Stimulated activated memory B cell treated with anti-CD40 and anti-IgM and Interleukin-4, amounts not matched to agents 10 μg/mL and 1 μg/mL and 100 μg/mL, for 72 hours (primary cell): ENCODE data around the gene CLEC4A.
"Not testable (repeated sequence)": the region's sequence is repeated elsewhere in the genome, so short reads cannot be mapped to it uniquely, and the experiment has no call there.

Experiments used
- ATAC-seq: fragments of 150-1000 bp; cut with Tn5 transposase; 2 replicates; pipeline ENCODE4 v1.10.0; 2021
- H3K27ac Mint-ChIP-seq: one replicate; pipeline ENCODE4 v1.8.0; 2022; ENCODE audit warnings: mild to moderate bottlenecking, mixed read lengths
- H3K27me3 Mint-ChIP-seq: one replicate; pipeline ENCODE4 v1.8.0; 2022; ENCODE audit warnings: mixed read lengths
- H3K36me3 Mint-ChIP-seq: one replicate; pipeline ENCODE4 v1.8.0; 2022; ENCODE audit warnings: mixed read lengths
- H3K4me1 Mint-ChIP-seq: one replicate; pipeline ENCODE4 v1.8.0; 2022; ENCODE audit warnings: mixed read lengths
- H3K4me3 Mint-ChIP-seq: one replicate; pipeline ENCODE4 v1.8.0; 2022; ENCODE audit warnings: mild to moderate bottlenecking, moderate library complexity, mixed read lengths
- H3K9me3 Mint-ChIP-seq: one replicate; pipeline ENCODE4 v1.8.0; 2022; ENCODE audit warnings: mixed read lengths

CLEC4A gene

DNA sequence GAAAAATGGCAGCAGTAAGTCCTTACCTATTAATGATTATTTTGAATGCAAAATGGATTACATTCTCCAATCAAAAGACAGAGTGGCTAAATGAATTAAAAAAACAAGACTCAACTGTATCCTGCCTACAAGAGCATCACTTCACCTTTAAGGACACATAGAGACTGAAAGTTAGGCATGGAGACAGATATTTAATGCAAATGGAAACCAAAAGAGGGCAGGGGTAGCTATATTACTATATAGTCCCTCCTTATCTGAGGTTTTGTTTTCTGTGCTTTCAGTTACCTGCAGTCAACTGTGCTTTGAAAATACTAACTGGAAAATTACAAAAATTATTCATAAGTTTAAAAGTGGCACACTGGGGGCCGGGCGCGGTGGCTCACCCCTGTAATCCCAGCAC, 24.2 kb upstream of the CLEC4A start:
- no peak overlapping the region for H3K4me3 Mint-ChIP-seq
- no peaks in the 10 kb centered on the region for H3K27me3 Mint-ChIP-seq
- H3K4me1 Mint-ChIP-seq, result no peaks in the 10 kb centered on the region
- H3K27ac Mint-ChIP-seq, result no peak overlapping the region
- ATAC-seq, result no peak
- no peaks in the 10 kb centered on the region for H3K9me3 Mint-ChIP-seq
- H3K36me3 Mint-ChIP-seq, result peaks cover 60% of the 10 kb centered on the region

DNA sequence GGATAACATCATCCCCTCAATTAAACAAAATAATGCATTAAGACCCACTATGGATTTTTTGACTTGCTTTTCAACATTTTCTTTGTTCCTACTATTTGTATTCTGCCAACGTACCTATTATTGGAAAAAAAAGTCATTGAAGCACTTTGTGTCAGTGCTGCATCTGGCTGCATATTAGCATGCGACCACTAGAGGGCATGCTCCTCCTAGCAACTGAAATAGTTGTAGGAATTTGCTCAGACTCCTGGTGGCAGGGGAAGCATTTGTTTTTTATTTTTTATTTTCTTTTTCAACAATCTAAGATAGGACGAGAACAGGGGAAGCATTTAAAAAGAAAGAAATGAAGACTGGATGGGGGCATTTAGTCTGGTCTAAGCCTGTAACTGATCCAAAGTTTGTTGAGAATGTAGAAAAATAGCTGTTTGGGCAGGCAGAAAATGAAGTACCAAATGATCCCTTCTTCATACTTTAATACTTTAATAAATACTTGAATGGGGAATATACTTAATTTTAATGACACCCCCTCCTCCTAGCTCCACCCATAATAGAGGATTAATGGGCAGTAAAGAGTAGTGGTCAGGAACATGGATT, 14.5 kb upstream of the CLEC4A start:
- H3K36me3 Mint-ChIP-seq, result peaks cover 48% of the 10 kb centered on the region
- no peak overlapping the region for H3K4me3 Mint-ChIP-seq
- H3K4me1 Mint-ChIP-seq, result peaks cover 4% of the 10 kb centered on the region
- no peaks in the 10 kb centered on the region for H3K27me3 Mint-ChIP-seq
- H3K9me3 Mint-ChIP-seq, result no peaks in the 10 kb centered on the region
- ATAC-seq, result peak; percentile 70
- no peak overlapping the region for H3K27ac Mint-ChIP-seq

- H3K36me3 Mint-ChIP-seq, result peaks cover 26% of the 10 kb centered on the region
- not testable (repeated sequence) for H3K9me3 Mint-ChIP-seq, H3K4me3 Mint-ChIP-seq, H3K4me1 Mint-ChIP-seq, H3K27ac Mint-ChIP-seq, ATAC-seq, H3K27me3 Mint-ChIP-seq
Observed at GRCh38 chr12:8113117-8113516, 10.3 kb upstream of the CLEC4A start.

GRCh38 chr12:8120072-8120713, 3.2 kb upstream of the CLEC4A start:
- Mint-ChIP-seq H3K36me3 (peaks cover 39% of the 10 kb centered on the region), H3K4me1 (peaks cover 24% of the 10 kb centered on the region), H3K4me3 (no peak overlapping the region), H3K9me3 (no peaks in the 10 kb centered on the region), H3K27ac (no peak overlapping the region), H3K27me3 (no peaks in the 10 kb centered on the region)
- no peak for ATAC-seq

GRCh38 chr12:8127138-8127537, 3.7 kb downstream of the CLEC4A start:
- no peak for ATAC-seq
- H3K9me3 Mint-ChIP-seq, result no peaks in the 10 kb centered on the region
- no peak overlapping the region for H3K27ac Mint-ChIP-seq
- H3K36me3 Mint-ChIP-seq, result peaks cover 38% of the 10 kb centered on the region
- no peak overlapping the region for H3K4me3 Mint-ChIP-seq
- peaks cover 21% of the 10 kb centered on the region for H3K4me1 Mint-ChIP-seq
- no peaks in the 10 kb centered on the region for H3K27me3 Mint-ChIP-seq

DNA sequence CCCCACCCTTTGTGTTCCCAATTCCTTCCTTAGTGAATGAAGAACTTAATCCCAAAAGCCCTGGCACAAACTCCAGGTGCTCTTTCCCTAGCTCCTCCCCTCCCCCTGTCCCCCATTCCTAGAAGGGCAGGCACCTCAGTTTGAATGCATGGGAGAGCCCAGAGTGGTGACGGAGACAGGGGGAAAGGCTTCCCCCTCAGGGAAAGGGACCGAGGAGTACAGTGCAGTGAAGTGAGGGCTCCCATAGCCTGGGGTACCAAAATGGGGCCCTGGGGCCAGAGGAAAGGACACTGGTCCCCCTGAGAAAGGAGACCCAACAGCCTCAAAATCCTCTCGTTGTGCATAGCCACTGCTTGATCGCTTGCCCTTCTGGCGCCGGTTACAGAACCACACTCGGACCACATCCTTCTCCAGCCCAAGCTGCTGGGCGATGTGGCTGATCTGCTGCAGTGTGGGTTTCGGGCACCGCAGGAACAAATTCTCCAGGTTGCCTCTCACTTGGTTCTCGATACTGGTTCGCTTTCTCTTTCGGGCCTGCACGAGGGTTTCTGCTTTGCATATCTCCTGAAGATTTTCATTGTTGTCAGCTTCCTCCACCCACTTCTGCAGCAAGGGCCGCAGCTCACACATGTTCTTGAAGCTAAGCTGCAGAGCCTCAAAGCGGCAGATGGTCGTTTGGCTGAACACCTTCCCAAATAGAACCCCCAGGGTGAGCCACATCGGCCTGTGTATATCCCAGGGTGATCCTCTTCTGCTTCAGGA, 10.4 kb downstream of the CLEC4A start:
- H3K27me3 Mint-ChIP-seq, H3K4me3 Mint-ChIP-seq, H3K27ac Mint-ChIP-seq, ATAC-seq, H3K9me3 Mint-ChIP-seq, H3K4me1 Mint-ChIP-seq: not testable (repeated sequence)
- peaks cover 60% of the 10 kb centered on the region for H3K36me3 Mint-ChIP-seq

GRCh38 chr12:8134398-8134930, 11.0 kb downstream of the CLEC4A start:
- H3K27ac Mint-ChIP-seq, H3K4me1 Mint-ChIP-seq, ATAC-seq, H3K9me3 Mint-ChIP-seq, H3K4me3 Mint-ChIP-seq, H3K27me3 Mint-ChIP-seq: not testable (repeated sequence)
- H3K36me3 Mint-ChIP-seq, result peaks cover 61% of the 10 kb centered on the region

- not testable (repeated sequence) for H3K4me1 Mint-ChIP-seq, H3K9me3 Mint-ChIP-seq, H3K27ac Mint-ChIP-seq, ATAC-seq, H3K4me3 Mint-ChIP-seq
- peaks cover 10% of the 10 kb centered on the region for H3K27me3 Mint-ChIP-seq
- peaks cover 54% of the 10 kb centered on the region for H3K36me3 Mint-ChIP-seq
Observed at GRCh38 chr12:8141647-8142046, 18.2 kb downstream of the CLEC4A start.

GRCh38 chr12:8143261-8143660, 19.8 kb downstream of the CLEC4A start:
- Mint-ChIP-seq H3K9me3 (peaks cover 12% of the 10 kb centered on the region), H3K4me1 (no peaks in the 10 kb centered on the region), H3K27ac (no peak overlapping the region), H3K27me3 (peaks cover 10% of the 10 kb centered on the region), H3K36me3 (peaks cover 42% of the 10 kb centered on the region), H3K4me3 (no peak overlapping the region)
- no peak for ATAC-seq

GRCh38 chr12:8145754-8146441, 22.5 kb downstream of the CLEC4A start:
- Mint-ChIP-seq H3K27ac (no peak overlapping the region), H3K4me1 (no peaks in the 10 kb centered on the region), H3K9me3 (peaks cover 14% of the 10 kb centered on the region), H3K27me3 (peaks cover 10% of the 10 kb centered on the region), H3K36me3 (peaks cover 18% of the 10 kb centered on the region), H3K4me3 (no peak overlapping the region)
- ATAC-seq, result peak; percentile 39

GRCh38 chr12:8146442-8146771, 23.0 kb downstream of the CLEC4A start:
- peaks cover 14% of the 10 kb centered on the region for H3K9me3 Mint-ChIP-seq
- H3K27me3 Mint-ChIP-seq, result peaks cover 12% of the 10 kb centered on the region
- no peaks in the 10 kb centered on the region for H3K4me1 Mint-ChIP-seq
- H3K27ac Mint-ChIP-seq, result no peak overlapping the region
- H3K4me3 Mint-ChIP-seq, result no peak overlapping the region
- no peak for ATAC-seq
- H3K36me3 Mint-ChIP-seq, result peaks cover 13% of the 10 kb centered on the region

- Mint-ChIP-seq H3K27ac (no peak overlapping the region), H3K9me3 (peaks cover 2% of the 10 kb centered on the region), H3K27me3 (peaks cover 36% of the 10 kb centered on the region), H3K4me1 (peaks cover 19% of the 10 kb centered on the region), H3K36me3 (no peaks in the 10 kb centered on the region), H3K4me3 (no peak overlapping the region)
- no peak for ATAC-seq
Observed at GRCh38 chr12:8154526-8154925, 31.1 kb downstream of the CLEC4A start.

DNA sequence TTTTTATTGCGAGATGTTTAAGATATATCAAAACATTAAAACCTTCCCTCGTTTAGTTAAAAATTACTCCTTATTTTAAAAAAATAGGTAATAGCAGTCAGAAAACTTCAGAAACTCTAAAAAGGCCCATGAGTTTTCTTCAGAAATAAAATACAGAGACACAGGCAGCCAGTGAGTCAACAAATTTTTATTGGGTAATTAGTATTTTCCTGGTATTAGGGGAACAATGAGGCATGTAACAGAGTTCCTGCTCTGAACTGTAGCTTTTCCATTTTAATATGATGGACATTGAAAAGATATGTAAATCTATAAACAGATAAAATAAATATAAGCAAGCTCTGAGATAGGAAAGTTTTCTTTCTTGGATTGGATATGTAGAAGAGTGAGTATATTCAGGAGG, 33.0 kb downstream of the CLEC4A start:
- ATAC-seq, result no peak
- Mint-ChIP-seq H3K9me3 (peaks cover 3% of the 10 kb centered on the region), H3K27me3 (peaks cover 43% of the 10 kb centered on the region), H3K36me3 (no peaks in the 10 kb centered on the region), H3K4me3 (no peak overlapping the region), H3K27ac (no peak overlapping the region), H3K4me1 (peaks cover 19% of the 10 kb centered on the region)

- ATAC-seq, result no peak
- peaks cover 19% of the 10 kb centered on the region for H3K4me1 Mint-ChIP-seq
- H3K27me3 Mint-ChIP-seq, result peaks cover 41% of the 10 kb centered on the region
- no peaks in the 10 kb centered on the region for H3K36me3 Mint-ChIP-seq
- H3K9me3 Mint-ChIP-seq, result peaks cover 3% of the 10 kb centered on the region
- no peak within 1 kb of the TSS for H3K27ac Mint-ChIP-seq
- H3K4me3 Mint-ChIP-seq, result no peak within 1 kb of the TSS
Observed at GRCh38 chr12:8156845-8157244, 33.4 kb downstream of the CLEC4A start, which contains the start of gene ZNF705A. Gene ZNF705A (plus strand): TSS chr12:8157015. CDS start chr12:8172626, 15,611 bp downstream.

DNA sequence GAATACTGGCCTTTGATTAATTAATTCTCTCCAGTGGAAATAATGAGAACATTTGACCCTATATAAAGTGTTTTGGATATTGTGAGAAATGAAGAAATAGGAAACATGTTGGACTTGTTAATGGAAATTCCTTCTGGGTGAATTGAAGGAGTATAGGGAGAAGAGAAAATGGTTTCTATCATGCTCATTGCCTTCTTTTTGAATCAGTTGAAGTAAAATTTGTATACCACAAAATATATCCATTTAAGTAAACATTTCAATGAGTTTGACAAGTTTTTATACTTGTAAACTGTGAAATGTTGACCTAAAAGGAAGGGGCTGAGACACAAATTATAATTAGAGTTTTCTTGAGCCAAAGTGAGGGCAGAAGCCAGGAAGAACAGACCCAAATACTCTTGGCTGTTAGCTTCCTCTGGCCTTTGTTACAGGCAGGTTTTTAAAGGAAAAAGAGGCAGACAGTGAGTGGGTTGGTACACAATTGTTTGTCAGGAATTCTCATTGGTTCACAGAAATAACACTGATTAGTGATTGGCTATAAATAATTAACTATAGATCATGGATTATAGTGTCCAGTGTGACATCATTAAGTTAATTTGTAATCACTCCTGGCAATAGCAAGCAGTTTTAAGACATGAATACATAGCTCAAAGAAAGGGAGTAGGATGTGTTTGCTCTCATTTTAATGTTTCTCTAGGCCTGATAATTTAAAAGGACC, 34.2 kb downstream of the CLEC4A start:
- H3K4me1 Mint-ChIP-seq, result peaks cover 19% of the 10 kb centered on the region
- peaks cover 33% of the 10 kb centered on the region for H3K27me3 Mint-ChIP-seq
- ATAC-seq, result no peak
- no peak overlapping the region for H3K4me3 Mint-ChIP-seq
- H3K9me3 Mint-ChIP-seq, result peaks cover 3% of the 10 kb centered on the region
- H3K27ac Mint-ChIP-seq, result no peak overlapping the region
- no peaks in the 10 kb centered on the region for H3K36me3 Mint-ChIP-seq
